Measurements from ENCODE around the gene TBC1D4. TPM values are rescaled to one million over a fixed set of nuclear protein-coding genes. Genes with fewer than 3 reads are reported as not detected.
A peak's percentile ranks its signal among the peaks of the same experiment; 100 is the strongest.

The TBC1D4 gene
- total RNA-seq, 2 experiments from 2014 or later = 37.4 to 42.0 TPM

DNA sequence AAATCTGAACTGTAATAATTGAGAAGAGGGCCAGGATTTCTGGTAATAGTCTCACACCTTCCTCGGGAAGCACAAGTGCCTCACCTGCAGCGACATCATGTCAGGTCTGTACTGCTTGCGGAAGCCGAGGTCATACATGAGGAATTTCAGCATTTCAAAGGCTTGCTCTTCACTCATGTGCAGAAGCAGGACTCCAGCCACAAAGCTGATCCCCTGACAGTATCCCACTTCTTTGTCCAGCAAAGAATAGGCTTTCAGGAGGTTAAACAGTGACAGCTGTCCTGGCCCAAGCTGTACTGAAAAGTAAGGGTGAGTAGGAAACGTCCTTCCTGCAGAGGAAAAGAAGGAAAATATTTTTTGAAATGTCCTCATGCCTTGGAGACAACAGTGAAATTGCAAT lies 182.7 kb downstream of the TBC1D4 start:
- CTCF ChIA-PET = no interaction called here
- Mint-ChIP-seq H3K4me1 (ENCODE audit: low read depth) (peaks cover 63% of the 10 kb centered on the region), H3K27me3 (no peaks in the 10 kb centered on the region), H3K27ac (no peak overlapping the region), H3K9me3 (no peaks in the 10 kb centered on the region), H3K4me3 (no peak overlapping the region), H3K36me3 (ENCODE audit: low read depth) (peaks cover 86% of the 10 kb centered on the region)
- Histone ChIP-seq H3K27ac (ENCODE audit: low read depth in 1 of 2, low read length in 2 of 2) (no peak overlapping the region), H3K27me3 (ENCODE audit: control insufficient read depth in 1 of 2, insufficient read depth in 2 of 2, low read length in 2 of 2) (no peaks in the 10 kb centered on the region), H3K4me1 (ENCODE audit: insufficient read depth, low read length) (peaks cover 6% of the 10 kb centered on the region), H3K36me3 (ENCODE audit: insufficient read depth, low read length) (peaks cover 46% of the 10 kb centered on the region), H3K4me3 (ENCODE audit: low read length) (no peak overlapping the region), H3K9me3 (ENCODE audit: control insufficient read depth in 1 of 2, insufficient read depth in 1 of 2, low read length in 2 of 2) (no peaks in the 10 kb centered on the region)
- intact Hi-C loops (cut with DNase I, micrococcal nuclease) = no loop called here
- ATAC-seq (ENCODE audit: poor library complexity) = no peak
- DNase-seq = no peak
- POLR2A ChIA-PET = no interaction called here
- TF ChIP-seq, protein P1, sequence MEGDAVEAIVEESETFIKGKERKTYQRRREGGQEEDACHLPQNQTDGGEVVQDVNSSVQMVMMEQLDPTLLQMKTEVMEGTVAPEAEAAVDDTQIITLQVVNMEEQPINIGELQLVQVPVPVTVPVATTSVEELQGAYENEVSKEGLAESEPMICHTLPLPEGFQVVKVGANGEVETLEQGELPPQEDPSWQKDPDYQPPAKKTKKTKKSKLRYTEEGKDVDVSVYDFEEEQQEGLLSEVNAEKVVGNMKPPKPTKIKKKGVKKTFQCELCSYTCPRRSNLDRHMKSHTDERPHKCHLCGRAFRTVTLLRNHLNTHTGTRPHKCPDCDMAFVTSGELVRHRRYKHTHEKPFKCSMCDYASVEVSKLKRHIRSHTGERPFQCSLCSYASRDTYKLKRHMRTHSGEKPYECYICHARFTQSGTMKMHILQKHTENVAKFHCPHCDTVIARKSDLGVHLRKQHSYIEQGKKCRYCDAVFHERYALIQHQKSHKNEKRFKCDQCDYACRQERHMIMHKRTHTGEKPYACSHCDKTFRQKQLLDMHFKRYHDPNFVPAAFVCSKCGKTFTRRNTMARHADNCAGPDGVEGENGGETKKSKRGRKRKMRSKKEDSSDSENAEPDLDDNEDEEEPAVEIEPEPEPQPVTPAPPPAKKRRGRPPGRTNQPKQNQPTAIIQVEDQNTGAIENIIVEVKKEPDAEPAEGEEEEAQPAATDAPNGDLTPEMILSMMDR (IDR thresholded peaks at IDR 0.05) = no peak

GRCh38 chr13:75296641-75297040 lies 185.3 kb downstream of the TBC1D4 start:
- Mint-ChIP-seq H3K36me3 (ENCODE audit: low read depth) (peaks cover 87% of the 10 kb centered on the region), H3K4me1 (ENCODE audit: low read depth) (peaks cover 63% of the 10 kb centered on the region), H3K27ac (peak overlapping the region; percentile 32), H3K4me3 (no peak overlapping the region), H3K27me3 (no peaks in the 10 kb centered on the region), H3K9me3 (no peaks in the 10 kb centered on the region)
- DNase-seq (no peak), ATAC-seq (ENCODE audit: poor library complexity) (no peak)
- intact Hi-C loops (cut with DNase I, micrococcal nuclease) = no loop called here
- H3K27me3 ChIP-seq (ENCODE audit: control insufficient read depth in 1 of 2, insufficient read depth in 2 of 2, low read length in 2 of 2) = no peaks in the 10 kb centered on the region
- ChIA-PET POLR2A (interaction anchor here (0.9 to 1.4 kb wide), 3 partner anchors 16 to 30 kb away, joined by 3 to 5 read pairs (median 4); no protein-coding TSS in a partner anchor), CTCF (no interaction called here)
- H3K4me1 ChIP-seq (ENCODE audit: insufficient read depth, low read length) = peaks cover 6% of the 10 kb centered on the region
- no peak overlapping the region for H3K27ac ChIP-seq (ENCODE audit: low read depth in 1 of 2, low read length in 2 of 2)
- no peak overlapping the region for H3K4me3 ChIP-seq (ENCODE audit: low read length)
- peaks cover 33% of the 10 kb centered on the region for H3K36me3 ChIP-seq (ENCODE audit: insufficient read depth, low read length)
- TF ChIP-seq, protein P1 (IDR thresholded peaks at IDR 0.05) = no peak
- H3K9me3 ChIP-seq (ENCODE audit: control insufficient read depth in 1 of 2, insufficient read depth in 1 of 2, low read length in 2 of 2) = no peaks in the 10 kb centered on the region

DNA sequence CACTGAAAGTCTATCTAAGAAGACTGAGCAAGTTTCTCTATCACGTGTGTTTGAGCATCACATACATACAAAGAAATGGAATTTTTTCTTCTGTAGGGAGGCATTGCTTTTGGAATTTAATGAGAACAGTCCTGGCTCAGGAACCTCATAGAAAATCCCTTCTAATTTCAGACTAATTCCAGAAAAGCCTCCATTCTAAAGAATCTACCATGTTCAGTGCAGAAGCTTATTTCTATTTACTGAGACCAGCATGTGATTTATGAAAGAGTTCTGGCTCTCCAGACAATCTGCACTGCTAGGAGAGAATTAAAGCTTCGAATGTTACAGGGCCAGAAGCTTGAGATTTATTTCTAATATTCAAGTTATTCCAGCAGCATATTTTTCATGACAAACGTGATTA lies 186.8 kb downstream of the TBC1D4 start:
- Mint-ChIP-seq H3K27ac (no peak overlapping the region), H3K9me3 (no peaks in the 10 kb centered on the region), H3K27me3 (no peaks in the 10 kb centered on the region), H3K4me1 (ENCODE audit: low read depth) (peaks cover 57% of the 10 kb centered on the region), H3K36me3 (ENCODE audit: low read depth) (peaks cover 93% of the 10 kb centered on the region), H3K4me3 (no peak overlapping the region)
- no peak overlapping the region for H3K27ac ChIP-seq (ENCODE audit: low read depth in 1 of 2, low read length in 2 of 2)
- peaks cover 41% of the 10 kb centered on the region for H3K36me3 ChIP-seq (ENCODE audit: insufficient read depth, low read length)
- ATAC-seq (ENCODE audit: poor library complexity) (no peak), DNase-seq (no peak)
- POLR2A ChIA-PET = interaction anchor here (1.2 to 1.4 kb wide), 2 partner anchors 18 to 32 kb away, joined by 4 to 6 read pairs; no protein-coding TSS in a partner anchor
- intact Hi-C loops (cut with DNase I, micrococcal nuclease) = no loop called here
- peaks cover 6% of the 10 kb centered on the region for H3K4me1 ChIP-seq (ENCODE audit: insufficient read depth, low read length)
- no peaks in the 10 kb centered on the region for H3K9me3 ChIP-seq (ENCODE audit: control insufficient read depth in 1 of 2, insufficient read depth in 1 of 2, low read length in 2 of 2)
- no peaks in the 10 kb centered on the region for H3K27me3 ChIP-seq (ENCODE audit: control insufficient read depth in 1 of 2, insufficient read depth in 2 of 2, low read length in 2 of 2)
- CTCF ChIA-PET = no interaction called here
- TF ChIP-seq, protein P1 (IDR thresholded peaks at IDR 0.05) = no peak
- no peak overlapping the region for H3K4me3 ChIP-seq (ENCODE audit: low read length)

All from CD4-positive, alpha-beta T cell (primary cell).